ENCODE data around the gene NXPH1.

DNA sequence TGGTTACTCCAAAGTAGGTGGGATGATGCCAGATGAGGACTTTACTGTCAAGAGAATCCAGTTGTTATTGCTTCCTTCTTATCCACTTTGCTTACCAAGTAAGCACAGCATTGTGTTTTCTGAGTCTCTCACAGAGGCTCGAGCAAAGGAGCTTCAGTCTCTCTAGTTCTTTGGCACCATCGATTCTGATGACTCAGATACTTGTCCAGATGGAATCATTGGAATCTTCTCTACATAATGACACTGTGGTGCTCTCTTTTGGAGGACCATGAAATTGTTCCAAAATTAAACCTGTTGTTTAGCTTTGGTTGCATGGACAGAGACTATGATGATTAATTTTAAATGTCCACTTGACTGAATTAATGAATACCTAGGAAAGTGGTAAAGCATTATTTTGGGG, 132.6 kb downstream of the NXPH1 start:
- TF ChIP-seq, protein P1, sequence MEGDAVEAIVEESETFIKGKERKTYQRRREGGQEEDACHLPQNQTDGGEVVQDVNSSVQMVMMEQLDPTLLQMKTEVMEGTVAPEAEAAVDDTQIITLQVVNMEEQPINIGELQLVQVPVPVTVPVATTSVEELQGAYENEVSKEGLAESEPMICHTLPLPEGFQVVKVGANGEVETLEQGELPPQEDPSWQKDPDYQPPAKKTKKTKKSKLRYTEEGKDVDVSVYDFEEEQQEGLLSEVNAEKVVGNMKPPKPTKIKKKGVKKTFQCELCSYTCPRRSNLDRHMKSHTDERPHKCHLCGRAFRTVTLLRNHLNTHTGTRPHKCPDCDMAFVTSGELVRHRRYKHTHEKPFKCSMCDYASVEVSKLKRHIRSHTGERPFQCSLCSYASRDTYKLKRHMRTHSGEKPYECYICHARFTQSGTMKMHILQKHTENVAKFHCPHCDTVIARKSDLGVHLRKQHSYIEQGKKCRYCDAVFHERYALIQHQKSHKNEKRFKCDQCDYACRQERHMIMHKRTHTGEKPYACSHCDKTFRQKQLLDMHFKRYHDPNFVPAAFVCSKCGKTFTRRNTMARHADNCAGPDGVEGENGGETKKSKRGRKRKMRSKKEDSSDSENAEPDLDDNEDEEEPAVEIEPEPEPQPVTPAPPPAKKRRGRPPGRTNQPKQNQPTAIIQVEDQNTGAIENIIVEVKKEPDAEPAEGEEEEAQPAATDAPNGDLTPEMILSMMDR (IDR thresholded peaks at IDR 0.05): no peak
- no peak for TF ChIP-seq POLR2A (IDR thresholded peaks at IDR 0.05)
